SK-N-SH (cell line): ENCODE measurements around the gene LNPK. TPM values are rescaled to one million over a fixed set of nuclear protein-coding genes. Genes with fewer than 3 reads are reported as not detected.

Experiments
- CTCF ChIA-PET: fragments of 300-600, 350-600 bp; formaldehyde crosslinking; extraction: SDS; loops from one replicate; lab custom pipeline; 2021; lab: Yijun Ruan, JAX
- POLR2A ChIA-PET: fragments of 350-600 bp; sonication (Branson Sonifier 250); formaldehyde crosslinking; extraction: SDS; loops from one replicate; lab custom pipeline; 2020; ENCODE audit warnings: antibody characterized with exemption, inconsistent platforms; lab: Yijun Ruan, JAX
- DNase-seq: peaks from one replicate; pipeline ENCODE4 v3.0.0; 2012
- H2AFZ ChIP-seq: fragments of 200-600 bp; sonication (generic); 2 replicates; pipeline ENCODE4 v1.8.1; 2016; ENCODE audit warnings: antibody characterized with exemption, mild to moderate bottlenecking, low read depth
- H3F3A ChIP-seq: fragments of 200-600 bp; sonication (generic); replicated peaks from 2 replicates; pipeline ENCODE3; 2016; ENCODE audit warnings: antibody characterized with exemption, mild to moderate bottlenecking; ENCODE audit not compliant: insufficient read depth
- H3K27ac ChIP-seq, 2 experiments: fragments of 200-500 bp in 1 of 2; fragments of 200-600 bp in 1 of 2; sonication (Bioruptor generic) in 1 of 2; sonication (generic), shearing (Covaris generic) in 1 of 2; 2 replicates each; pipeline versions ENCODE4 v1.5.1 to v1.6.1; 2014 to 2016; ENCODE audit warnings: low read depth in 2 of 2, inconsistent platforms in 1 of 2, low read length in 1 of 2, mild to moderate bottlenecking in 1 of 2, mixed read lengths in 1 of 2
- H3K27me3 ChIP-seq: fragments of 200-600 bp; sonication (generic), shearing (Covaris generic); 2 replicates; pipeline ENCODE4 v1.6.1; 2016; ENCODE audit warnings: mixed run types; ENCODE audit not compliant: insufficient read depth
- H3K36me3 ChIP-seq, 2 experiments: fragments of 200-500 bp in 1 of 2; fragments of 200-600 bp in 1 of 2; sonication (Bioruptor generic) in 1 of 2; sonication (generic) in 1 of 2; replicated peaks in 1 of 2; 2 replicates each; pipeline versions ENCODE3 to v1.5.1; 2014 to 2016; ENCODE audit warnings: low read length in 1 of 2, mild to moderate bottlenecking in 1 of 2; ENCODE audit not compliant: insufficient read depth in 2 of 2, control insufficient read depth in 1 of 2
- H3K4me1 ChIP-seq, 2 experiments: fragments of 200-500 bp in 1 of 2; fragments of 200-600 bp in 1 of 2; sonication (Bioruptor generic) in 1 of 2; sonication (generic), shearing (Covaris generic) in 1 of 2; 2 replicates each; pipeline versions ENCODE4 v1.5.1 to v1.6.1; 2014 to 2016; ENCODE audit warnings: low read depth in 1 of 2, low read length in 1 of 2, mixed run types in 1 of 2; ENCODE audit not compliant: insufficient read depth in 2 of 2, control insufficient read depth in 1 of 2
- H3K4me2 ChIP-seq: fragments of 200-600 bp; sonication (generic), shearing (Covaris generic); 2 replicates; pipeline ENCODE4 v1.6.1; 2017; ENCODE audit warnings: mixed run types
- H3K4me3 ChIP-seq, 2 experiments: fragments of 200-500 bp in 1 of 2; fragments of 200-600 bp in 1 of 2; sonication (Bioruptor generic) in 1 of 2; sonication (generic), shearing (Covaris generic) in 1 of 2; 2 replicates each; pipeline versions ENCODE4 v1.5.1 to v1.8.1; 2014 to 2016; ENCODE audit warnings: low read depth in 2 of 2, inconsistent platforms in 1 of 2, low read length in 1 of 2, mild to moderate bottlenecking in 1 of 2, mixed read lengths in 1 of 2, moderate library complexity in 1 of 2
- H3K79me2 ChIP-seq: fragments of 200-600 bp; sonication (generic); 2 replicates; pipeline ENCODE4 v1.8.1; 2017; ENCODE audit warnings: mild to moderate bottlenecking; ENCODE audit not compliant: insufficient read depth
- H3K9ac ChIP-seq: fragments of 200-600 bp; sonication (generic); 2 replicates; pipeline ENCODE4 v1.6.1; 2017; ENCODE audit warnings: mixed run types
- H3K9me2 ChIP-seq: fragments of 200-600 bp; sonication (generic); 2 replicates; pipeline ENCODE4 v1.6.1; 2017; ENCODE audit warnings: mixed run types
- H3K9me3 ChIP-seq: fragments of 200-600 bp; sonication (generic); 2 replicates; pipeline ENCODE4 v1.6.1; 2017; ENCODE audit warnings: mixed run types, mild to moderate bottlenecking, moderate library complexity
- H4K20me1 ChIP-seq: fragments of 200-600 bp; sonication (generic); 2 replicates; pipeline ENCODE4 v1.6.1; 2017; ENCODE audit warnings: mild to moderate bottlenecking, mixed run types; ENCODE audit not compliant: insufficient read depth
- CHD2 ChIP-seq: fragments of 150-350 bp; IDR thresholded peaks from 2 replicates; pipeline ENCODE4 v1.6.1; 2018; ENCODE audit warnings: low read length; ENCODE audit not compliant: partially characterized antibody
- CTCF ChIP-seq: fragments of 200-600 bp; sonication (generic); IDR thresholded peaks from 2 replicates; pipeline ENCODE4 v1.6.1; 2017; ENCODE audit warnings: antibody characterized with exemption, mild to moderate bottlenecking, moderate library complexity
- ELF1 ChIP-seq: IDR thresholded peaks from 2 replicates; pipeline ENCODE4 v1.4.0; 2012
- FOXJ3 ChIP-seq: sonication (generic); formaldehyde crosslinking; IDR thresholded peaks from 2 replicates; pipeline ENCODE4 v1.5.1; 2020; ENCODE audit warnings: mild to moderate bottlenecking, missing genetic modification reagents
- FOXM1 ChIP-seq: IDR thresholded peaks from 2 replicates; pipeline ENCODE4 v1.4.0; 2012; ENCODE audit warnings: low read depth, mild to moderate bottlenecking
- GATA2 ChIP-seq: sonication (generic); formaldehyde crosslinking; IDR thresholded peaks from 2 replicates; pipeline ENCODE4 v1.5.0; 2020; ENCODE audit warnings: mild to moderate bottlenecking, missing genetic modification reagents
- MAX ChIP-seq: IDR thresholded peaks from 2 replicates; pipeline ENCODE4 v1.4.0; 2012; ENCODE audit warnings: low read depth
- MXI1 ChIP-seq: IDR thresholded peaks from 2 replicates; pipeline ENCODE4 v1.6.1; 2012; ENCODE audit warnings: mild to moderate bottlenecking, low read depth, low read length, improper control_type of control experiment
- NFIC ChIP-seq: IDR thresholded peaks from 2 replicates; pipeline ENCODE4 v1.4.0; 2012; ENCODE audit warnings: borderline replicate concordance
- NRF1 ChIP-seq: IDR thresholded peaks from 2 replicates; pipeline ENCODE4 v1.6.1; 2012; ENCODE audit warnings: low read depth, mild to moderate bottlenecking, low read length
- PBX3 ChIP-seq: IDR thresholded peaks from 2 replicates; pipeline ENCODE4; 2012
- RAD21 ChIP-seq: IDR thresholded peaks from 2 replicates; pipeline ENCODE4 v1.6.1; 2012; ENCODE audit warnings: mild to moderate bottlenecking, low read length
- RFX5 ChIP-seq: IDR thresholded peaks from 2 replicates; pipeline ENCODE4 v1.6.1; 2012; ENCODE audit warnings: mild to moderate bottlenecking, improper control_type of control experiment, low read length
- SIN3A ChIP-seq: IDR thresholded peaks from 2 replicates; pipeline ENCODE4 v1.6.1; 2012; ENCODE audit warnings: low read depth, mild to moderate bottlenecking, low read length, moderate library complexity, borderline replicate concordance
- SMC3 ChIP-seq: IDR thresholded peaks from 2 replicates; pipeline ENCODE4 v1.6.1; 2012; ENCODE audit warnings: low read depth, low read length, improper control_type of control experiment
- TAF1 ChIP-seq: IDR thresholded peaks from 2 replicates; pipeline ENCODE4 v1.6.1; 2012; ENCODE audit warnings: low read depth, mild to moderate bottlenecking, low read length, moderate library complexity, borderline replicate concordance
- USF2 ChIP-seq: fragments of 150-350 bp; IDR thresholded peaks from 2 replicates; pipeline ENCODE4 v1.6.1; 2017; ENCODE audit warnings: antibody characterized with exemption, low read length, low read depth, borderline replicate concordance
- ZBTB33 ChIP-seq: IDR thresholded peaks from 2 replicates; pipeline ENCODE4 v1.4.0; 2012; ENCODE audit warnings: low read depth, borderline replicate concordance
- WGBS: methylation state at CpG from one replicate; pipeline ENCODE4 v1.1.6; 2017; ENCODE audit warnings: low lambda C conversion rate; 5-methylcytosine and 5-hydroxymethylcytosine counted together
- polyA plus RNA-seq, 3 experiments: library from polyadenylated mRNA; depleted of rRNA; stranded (reverse); fragments of >200 nt; gene quantifications; 2 replicates each; pipeline ENCODE4 v1.2.3, GENCODE V29; 2012

The LNPK gene
- polyA plus RNA-seq, 1 of the 3 experiments (the other 2 are of a cell fraction), result 5.0 TPM

- Histone ChIP-seq H3F3A (no peaks in the 10 kb centered on the region), H3K27me3 (no peaks in the 10 kb centered on the region), H3K27ac (peak overlapping the region; percentile 58 to 81; a peak in 3 of 4 replicates), H3K4me3 (peak overlapping the region; percentile 77 to 91), H3K79me2 (peaks cover 33% of the 10 kb centered on the region), H3K4me1 (peaks cover 4 to 8% of the 10 kb centered on the region in 2 experiments; a peak in 3 of 4 replicates), H3K9me2 (no peaks in the 10 kb centered on the region), H2AFZ (peak overlapping the region; percentile 97), H3K4me2 (peak overlapping the region; percentile 85), H4K20me1 (no peaks in the 10 kb centered on the region), H3K9ac (peak overlapping the region; percentile 68), H3K9me3 (no peaks in the 10 kb centered on the region), H3K36me3 (no peaks in the 10 kb centered on the region)
- CTCF ChIA-PET, result interaction anchor here (0.5 to 3.2 kb wide), 7 partner anchors 12 to 1231 kb away, joined by 3 to 32 read pairs (median 3); no protein-coding TSS in a partner anchor
- DNase-seq, result no peak
- 22% methylated on average over 14 of the region's 14 CpGs for WGBS
- POLR2A ChIA-PET, result interaction anchor here (1.5 kb wide), 1 partner anchor 8 kb away, joined by 5 read pairs; no protein-coding TSS in a partner anchor
- TF ChIP-seq PBX3 (no peak), TAF1 (no peak), ELF1 (no peak), GATA2 (CRISPR knock-in tag) (no peak), SMC3 (no peak)
Measured at GRCh38 chr2:176002688-176003210, 682 bp upstream of the LNPK start.

GRCh38 chr2:176001281-176001915 is 669 bp downstream of the LNPK start:
- Histone ChIP-seq H3K4me1 (peaks cover 4 to 8% of the 10 kb centered on the region in 2 experiments; a peak in 3 of 4 replicates), H4K20me1 (no peaks in the 10 kb centered on the region), H3K9me3 (no peaks in the 10 kb centered on the region), H3K36me3 (no peaks in the 10 kb centered on the region), H3K9ac (peak overlapping the region; percentile 68), H3K27me3 (no peaks in the 10 kb centered on the region), H2AFZ (peak overlapping the region; percentile 97), H3K79me2 (peaks cover 44% of the 10 kb centered on the region), H3F3A (no peaks in the 10 kb centered on the region), H3K9me2 (no peaks in the 10 kb centered on the region), H3K4me2 (peak overlapping the region; percentile 85), H3K4me3 (peak overlapping the region; percentile 77 to 91), H3K27ac (peak overlapping the region; percentile 58 to 91; a peak in 3 of 4 replicates)
- DNase-seq, result peak; percentile 52
- POLR2A ChIA-PET, result interaction anchor here (0.8 to 1.5 kb wide), 6 partner anchors 9 to 314 kb away, joined by 3 to 5 read pairs (median 3); no protein-coding TSS in a partner anchor
- under 1% methylated on average over 21 of the region's 21 CpGs for WGBS
- CTCF ChIA-PET, result interaction anchor here (1.1 to 3.2 kb wide), 6 partner anchors 11 to 312 kb away, joined by 3 to 32 read pairs (median 3); no protein-coding TSS in a partner anchor
- TF ChIP-seq MAX, result peak; percentile 65
- TF ChIP-seq CHD2, result no peak
- no peak for TF ChIP-seq ZBTB33
- no peak for TF ChIP-seq FOXJ3
- no peak for TF ChIP-seq CTCF
- TF ChIP-seq RFX5, result no peak
- no peak for TF ChIP-seq TAF1
- TF ChIP-seq SIN3A, result peak; percentile 66; the same call in 1 of the 2 replicates
- TF ChIP-seq NFIC, result no peak
- peak; percentile 98 for TF ChIP-seq MXI1
- no peak for TF ChIP-seq GATA2 (CRISPR knock-in tag)
- TF ChIP-seq PBX3, result no peak
- TF ChIP-seq USF2, result no peak
- TF ChIP-seq FOXM1, result no peak
- TF ChIP-seq NRF1, result no peak
- TF ChIP-seq RAD21, result no peak; the same call in 1 of the 2 replicates
